Activated CD8-positive, alpha-beta memory T cell treated with anti-CD3 and anti-CD28 coated beads, Interleukin-2, amount 50 U/mL, for 24 hours (primary cell): Measurements from ENCODE around the gene PEAK1.
A peak's percentile ranks its signal among the peaks of the same experiment; 100 is the strongest.
"Not testable (repeated sequence)": the region's sequence is repeated elsewhere in the genome, so short reads cannot be mapped to it uniquely, and the experiment has no call there.

ENCODE experiments used
- DNase-seq: peaks from one replicate; pipeline ENCODE4 v3.0.0-alpha.2; 2020; ENCODE audit errors: extremely low read depth

PEAK1 gene

GRCh38 chr15:77181305-77182074 is 238.4 kb downstream of the PEAK1 start:
- peak; percentile 8 for DNase-seq

DNA sequence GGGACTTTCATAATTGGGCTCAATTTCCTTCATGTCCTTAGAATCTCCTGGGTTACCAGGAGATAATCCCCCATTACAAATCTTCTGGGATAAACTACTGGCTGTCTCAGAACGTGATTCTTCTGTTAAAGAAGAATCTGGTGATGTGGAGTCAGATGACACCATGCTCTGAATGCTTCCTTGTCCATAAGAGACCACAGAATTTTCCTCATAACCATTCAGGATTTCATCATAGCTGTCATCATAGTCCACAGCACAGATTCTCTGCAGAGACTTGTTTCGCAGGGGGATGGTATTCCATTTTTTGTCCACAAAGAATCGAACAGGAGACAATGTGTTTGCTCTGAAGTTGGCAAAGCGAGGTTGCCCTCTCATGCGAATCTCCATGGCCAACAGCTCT is 239.1 kb downstream of the PEAK1 start:
- DNase-seq = no peak

GRCh38 chr15:77180270-77180669 is 239.6 kb downstream of the PEAK1 start:
- DNase-seq = no peak

DNA sequence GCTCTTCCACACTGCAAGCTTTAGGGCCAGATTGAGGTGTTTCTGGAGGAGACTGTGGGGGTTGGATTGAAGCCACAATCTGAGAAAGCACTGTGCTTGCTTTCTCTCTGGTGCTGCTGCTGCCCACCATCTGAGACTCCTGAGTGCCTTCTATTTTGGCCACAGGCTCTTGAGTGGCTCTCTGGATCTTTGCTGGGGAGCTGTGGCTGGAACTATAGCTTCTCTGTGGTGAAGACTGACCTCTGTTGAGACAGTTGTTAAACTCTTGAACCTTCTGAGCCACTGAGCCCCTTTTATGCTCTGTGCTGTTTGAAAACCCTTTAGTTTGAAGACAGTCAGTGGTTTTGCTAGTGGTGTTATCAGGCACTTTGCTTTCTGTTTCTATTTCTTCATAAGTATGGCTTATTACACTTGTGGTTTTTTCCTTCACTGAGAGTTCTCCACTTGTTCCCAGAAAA is 240.3 kb downstream of the PEAK1 start:
- DNase-seq = no peak

- DNase-seq = no peak
Observed at GRCh38 chr15:77178411-77178810, 241.5 kb downstream of the PEAK1 start.

GRCh38 chr15:77176148-77176547 is 243.8 kb downstream of the PEAK1 start:
- not testable (repeated sequence) for DNase-seq

- no peak for DNase-seq
Observed at GRCh38 chr15:77173487-77173886, 246.4 kb downstream of the PEAK1 start.

GRCh38 chr15:77171221-77171967 is 248.5 kb downstream of the PEAK1 start:
- DNase-seq = no peak

DNA sequence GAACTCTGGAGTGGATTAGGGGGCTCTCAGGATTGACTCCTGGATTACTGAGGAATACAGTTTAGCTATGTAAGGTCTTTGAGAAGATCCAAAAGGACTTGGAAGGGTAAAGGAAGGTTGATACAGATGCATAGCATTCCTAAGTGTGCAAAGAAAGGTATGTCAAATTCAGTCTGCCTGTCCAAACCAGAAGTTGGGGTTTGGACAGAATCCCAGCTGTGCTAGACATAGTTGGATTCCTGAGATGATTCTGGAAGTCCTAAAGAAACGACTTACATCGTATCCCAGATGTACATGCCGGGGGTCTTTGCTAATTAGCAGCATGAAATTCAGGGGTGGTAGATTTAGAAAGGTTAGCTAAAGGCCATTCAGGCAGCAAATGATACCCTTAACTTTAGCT is 251.3 kb downstream of the PEAK1 start:
- no peak for DNase-seq

- no peak for DNase-seq
Observed at GRCh38 chr15:77168141-77168540, 251.8 kb downstream of the PEAK1 start.

- no peak for DNase-seq
Observed at GRCh38 chr15:77167406-77167805, 252.5 kb downstream of the PEAK1 start.

- DNase-seq = no peak
Observed at GRCh38 chr15:77163781-77164384, 256.0 kb downstream of the PEAK1 start.

DNA sequence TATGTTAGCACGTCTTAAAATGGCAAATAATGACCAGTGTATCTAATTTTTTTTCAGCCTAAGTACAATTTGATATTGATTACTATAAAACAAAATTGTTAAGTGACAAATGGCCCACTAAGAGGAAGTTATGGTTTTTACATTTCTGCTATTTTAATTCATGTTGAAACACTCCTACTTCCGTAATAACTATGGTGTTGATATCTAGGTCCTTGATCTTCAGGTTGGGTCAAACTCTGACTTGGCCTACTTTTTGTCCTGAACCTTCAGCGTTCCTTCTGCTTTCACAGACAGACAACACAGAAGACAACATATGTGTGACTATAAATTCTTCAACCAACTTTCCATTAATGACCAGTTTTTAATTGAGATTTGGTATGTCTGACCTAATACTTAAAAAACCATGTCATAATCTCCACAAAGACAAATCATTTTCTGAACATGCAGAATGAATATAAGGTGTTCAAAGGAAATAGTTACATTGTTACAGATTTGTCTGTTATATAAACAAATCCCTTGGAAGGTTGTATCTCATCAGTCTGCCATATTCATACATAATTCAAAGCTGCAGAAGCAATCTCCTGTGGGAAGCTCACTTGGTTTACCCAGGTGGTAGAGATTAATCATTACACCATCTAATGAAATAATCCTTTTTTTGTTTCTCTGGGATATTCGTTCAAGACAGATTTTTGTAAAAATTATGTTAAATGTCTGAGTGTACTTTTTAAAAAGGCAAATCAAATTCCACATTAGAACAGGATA is 256.9 kb downstream of the PEAK1 start:
- no peak for DNase-seq

- DNase-seq = no peak
Observed at GRCh38 chr15:77160562-77161478, 259.1 kb downstream of the PEAK1 start.

GRCh38 chr15:77156000-77156399 is 263.9 kb downstream of the PEAK1 start:
- DNase-seq = not testable (repeated sequence)

- DNase-seq = no peak
Observed at GRCh38 chr15:77148191-77148590, 271.7 kb downstream of the PEAK1 start.

DNA sequence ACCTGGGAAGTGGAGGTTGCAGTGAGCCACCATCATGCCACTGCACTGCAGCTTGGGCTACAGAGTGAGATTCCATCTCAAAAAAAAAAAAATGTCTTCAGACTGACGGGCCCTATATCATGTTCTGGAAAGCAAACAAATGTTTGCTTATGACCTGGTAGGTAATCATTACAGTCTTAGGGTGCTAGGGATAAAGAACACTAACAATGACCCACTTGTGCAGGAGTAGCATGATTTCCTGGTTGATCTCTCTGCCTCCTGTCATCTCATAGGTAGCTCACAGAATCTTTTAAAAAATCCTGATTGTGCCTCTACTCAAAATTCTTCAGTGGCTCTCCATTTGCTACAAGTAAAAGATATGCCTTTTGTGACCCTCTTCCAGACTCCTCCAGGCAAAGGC is 274.5 kb downstream of the PEAK1 start:
- no peak for DNase-seq

DNA sequence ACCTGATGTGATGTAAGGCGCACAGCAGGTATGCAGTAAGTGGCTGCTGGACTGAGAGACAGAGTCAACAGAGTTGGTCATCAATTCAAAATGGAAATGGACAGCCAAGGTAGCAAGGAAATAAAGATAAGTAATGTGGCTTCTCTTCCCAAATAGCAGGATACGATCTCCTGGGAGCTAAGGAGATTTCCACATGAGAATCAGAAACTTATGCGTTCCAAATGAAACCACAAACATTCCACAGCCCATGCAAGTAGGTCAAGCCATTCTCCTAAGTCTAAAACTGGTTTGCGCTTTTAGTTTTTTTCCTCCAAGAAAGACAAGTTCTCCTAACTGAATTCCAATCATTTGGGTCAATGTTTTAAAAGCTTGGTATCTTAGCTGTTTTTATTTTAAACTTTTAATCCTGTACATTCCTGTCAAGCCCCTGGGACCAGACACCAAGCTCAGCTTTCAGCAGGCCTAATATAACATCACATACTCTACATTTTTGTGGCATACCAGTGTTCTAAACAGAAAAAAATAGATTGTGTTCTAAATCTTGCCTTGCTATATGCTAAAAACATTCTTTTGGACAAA is 275.3 kb downstream of the PEAK1 start:
- no peak for DNase-seq

GRCh38 chr15:77144026-77144425 is 275.9 kb downstream of the PEAK1 start:
- no peak for DNase-seq

GRCh38 chr15:77143616-77144015 is 276.3 kb downstream of the PEAK1 start:
- no peak for DNase-seq

- DNase-seq = no peak
Observed at GRCh38 chr15:77143191-77143590, 276.7 kb downstream of the PEAK1 start.
